Natural killer cell (primary cell): ENCODE measurements around the gene AKAP13. TPM values are rescaled to one million over a fixed set of nuclear protein-coding genes. Genes with fewer than 3 reads are reported as not detected.
A peak's percentile ranks its signal among the peaks of the same experiment; 100 is the strongest.

Experiments used
- ATAC-seq, 3 donors: fragments of 150-1000 bp in 2 of 3; fragments of 200-7000 bp in 1 of 3; cut with Tn5 transposase; 1 replicate in 1 of 3; 2 replicates in 2 of 3; pipeline ENCODE4 v1.10.0; 2021; ENCODE audit warnings: mild to moderate bottlenecking in 2 of 3, moderate library complexity in 2 of 3
- DNase-seq, 2 donors: peaks; one replicate each; pipeline versions ENCODE4 v3.0.0 to v3.0.0-alpha.2; 2013 to 2021; ENCODE audit warnings: mixed read lengths in 1 of 2
- H3K27ac ChIP-seq: one replicate; pipeline ENCODE4 v1.5.1; 2013; ENCODE audit warnings: mild to moderate bottlenecking, low read length
- H3K27me3 ChIP-seq: one replicate; pipeline ENCODE4 v1.6.1; 2013; ENCODE audit warnings: low read length; ENCODE audit not compliant: control insufficient read depth, insufficient read depth
- H3K36me3 ChIP-seq: one replicate; pipeline ENCODE4 v1.6.1; 2013; ENCODE audit warnings: low read length; ENCODE audit not compliant: control insufficient read depth, insufficient read depth
- H3K4me1 ChIP-seq: one replicate; pipeline ENCODE4 v1.6.1; 2013; ENCODE audit warnings: low read length; ENCODE audit not compliant: control insufficient read depth, insufficient read depth
- H3K4me3 ChIP-seq: one replicate; pipeline ENCODE4 v1.5.1; 2013; ENCODE audit warnings: low read length
- H3K9me3 ChIP-seq: one replicate; pipeline ENCODE4 v1.6.1; 2013; ENCODE audit warnings: low read length; ENCODE audit not compliant: control insufficient read depth, insufficient read depth
- H3K27ac Mint-ChIP-seq, 2 donors: one replicate each; pipeline ENCODE4 v1.8.0; 2022; ENCODE audit warnings: mild to moderate bottlenecking in 2 of 2, mixed read lengths in 2 of 2, moderate library complexity in 1 of 2
- H3K27me3 Mint-ChIP-seq, 2 donors: one replicate each; pipeline ENCODE4 v1.8.0; 2022; ENCODE audit warnings: low read depth in 2 of 2, mixed read lengths in 2 of 2
- H3K36me3 Mint-ChIP-seq: one replicate; pipeline ENCODE4 v1.8.0; 2022; ENCODE audit warnings: mixed read lengths
- H3K4me1 Mint-ChIP-seq, 2 donors: one replicate each; pipeline ENCODE4 v1.8.0; 2022; ENCODE audit warnings: mixed read lengths in 2 of 2
- H3K4me3 Mint-ChIP-seq: one replicate; pipeline ENCODE4 v1.8.0; 2022; ENCODE audit warnings: mild to moderate bottlenecking, moderate library complexity, mixed read lengths
- H3K9me3 Mint-ChIP-seq, 2 donors: one replicate each; pipeline ENCODE4 v1.8.0; 2022; ENCODE audit warnings: mixed read lengths in 2 of 2
- whole genome bisulfite sequencing: methylation state at CpG from one replicate; pipeline ENCODE4 v1.1.7; 2013; ENCODE audit warnings: missing lambda C conversion rate; ENCODE audit not compliant: insufficient coverage; 5-methylcytosine and 5-hydroxymethylcytosine counted together
- intact Hi-C: fragments of 100-400 bp; cut with micrococcal nuclease; formaldehyde crosslinking; loops from one replicate; pipeline ENCODE4 v1.14.2; 2022
- total RNA-seq, 4 donors: library from RNA; stranded (reverse); fragments of 120-200 nt in 1 of 4; gene quantifications; one replicate each; pipeline versions ENCODE4 v1.2.3 to v1.2.4, GENCODE V29; 2013 to 2022
- TF ChIP-seq, protein P1 (sequence below): fragments of 200-600 bp; IDR thresholded peaks from one replicate; pipeline ENCODE4 v1.8.0; 2022; ENCODE audit warnings: antibody characterized with exemption

AKAP13 gene
- total RNA-seq, 3 donors from 2014 or later (not counting 1 experiment from before 2014, with no cell fraction given), result 573 to 661 (median 647) TPM

DNA sequence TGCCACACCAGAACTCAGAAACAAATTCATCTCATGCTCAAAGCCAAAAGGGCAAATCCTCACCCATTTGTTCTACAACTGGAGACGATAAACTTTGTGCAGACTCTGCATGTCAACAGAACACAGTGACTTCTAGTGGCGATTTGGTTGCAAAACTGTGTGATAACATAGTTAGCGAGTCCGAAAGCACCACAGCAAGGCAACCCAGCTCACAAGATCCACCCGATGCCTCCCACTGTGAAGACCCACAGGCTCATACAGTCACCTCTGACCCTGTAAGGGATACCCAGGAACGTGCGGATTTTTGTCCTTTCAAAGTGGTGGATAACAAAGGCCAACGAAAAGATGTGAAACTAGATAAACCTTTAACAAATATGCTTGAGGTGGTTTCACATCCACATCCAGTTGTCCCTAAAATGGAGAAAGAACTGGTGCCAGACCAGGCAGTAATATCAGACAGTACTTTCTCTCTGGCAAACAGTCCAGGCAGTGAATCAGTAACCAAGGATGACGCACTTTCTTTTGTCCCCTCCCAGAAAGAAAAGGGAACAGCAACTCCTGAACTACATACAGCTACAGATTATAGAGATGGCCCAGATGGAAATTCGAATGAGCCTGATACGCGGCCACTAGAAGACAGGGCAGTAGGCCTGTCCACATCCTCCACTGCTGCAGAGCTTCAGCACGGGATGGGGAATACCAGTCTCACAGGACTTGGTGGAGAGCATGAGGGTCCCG is 199.7 kb downstream of the AKAP13 start:
- H3K27ac ChIP-seq, result peak overlapping the region; percentile 96
- H3K9me3 Mint-ChIP-seq, result no peaks in the 10 kb centered on the region
- H3K4me1 Mint-ChIP-seq, result peaks cover 54 to 55% of the 10 kb centered on the region in 2 donors
- DNase-seq (peak in 1 of 2 donors; percentile 15), ATAC-seq (no peak)
- H3K4me1 ChIP-seq, result peaks cover 38% of the 10 kb centered on the region
- no peaks in the 10 kb centered on the region for H3K9me3 ChIP-seq
- TF ChIP-seq, protein P1, sequence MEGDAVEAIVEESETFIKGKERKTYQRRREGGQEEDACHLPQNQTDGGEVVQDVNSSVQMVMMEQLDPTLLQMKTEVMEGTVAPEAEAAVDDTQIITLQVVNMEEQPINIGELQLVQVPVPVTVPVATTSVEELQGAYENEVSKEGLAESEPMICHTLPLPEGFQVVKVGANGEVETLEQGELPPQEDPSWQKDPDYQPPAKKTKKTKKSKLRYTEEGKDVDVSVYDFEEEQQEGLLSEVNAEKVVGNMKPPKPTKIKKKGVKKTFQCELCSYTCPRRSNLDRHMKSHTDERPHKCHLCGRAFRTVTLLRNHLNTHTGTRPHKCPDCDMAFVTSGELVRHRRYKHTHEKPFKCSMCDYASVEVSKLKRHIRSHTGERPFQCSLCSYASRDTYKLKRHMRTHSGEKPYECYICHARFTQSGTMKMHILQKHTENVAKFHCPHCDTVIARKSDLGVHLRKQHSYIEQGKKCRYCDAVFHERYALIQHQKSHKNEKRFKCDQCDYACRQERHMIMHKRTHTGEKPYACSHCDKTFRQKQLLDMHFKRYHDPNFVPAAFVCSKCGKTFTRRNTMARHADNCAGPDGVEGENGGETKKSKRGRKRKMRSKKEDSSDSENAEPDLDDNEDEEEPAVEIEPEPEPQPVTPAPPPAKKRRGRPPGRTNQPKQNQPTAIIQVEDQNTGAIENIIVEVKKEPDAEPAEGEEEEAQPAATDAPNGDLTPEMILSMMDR, result no peak
- peaks cover 20% of the 10 kb centered on the region for H3K36me3 ChIP-seq
- no peak overlapping the region for H3K4me3 ChIP-seq
- peak overlapping the region; percentile 95 for H3K4me3 Mint-ChIP-seq
- H3K27me3 Mint-ChIP-seq, result no peaks in the 10 kb centered on the region
- no peaks in the 10 kb centered on the region for H3K36me3 Mint-ChIP-seq
- intact Hi-C loops, result loop anchor here (5.0 kb wide), 3 partner anchors 38 to 198 kb away; partner anchors contain the start of gene AKAP13
- no peaks in the 10 kb centered on the region for H3K27me3 ChIP-seq
- peak overlapping the region; percentile 95 to 98 for H3K27ac Mint-ChIP-seq
- WGBS, result 78% methylated on average over 12 of the region's 14 CpGs

DNA sequence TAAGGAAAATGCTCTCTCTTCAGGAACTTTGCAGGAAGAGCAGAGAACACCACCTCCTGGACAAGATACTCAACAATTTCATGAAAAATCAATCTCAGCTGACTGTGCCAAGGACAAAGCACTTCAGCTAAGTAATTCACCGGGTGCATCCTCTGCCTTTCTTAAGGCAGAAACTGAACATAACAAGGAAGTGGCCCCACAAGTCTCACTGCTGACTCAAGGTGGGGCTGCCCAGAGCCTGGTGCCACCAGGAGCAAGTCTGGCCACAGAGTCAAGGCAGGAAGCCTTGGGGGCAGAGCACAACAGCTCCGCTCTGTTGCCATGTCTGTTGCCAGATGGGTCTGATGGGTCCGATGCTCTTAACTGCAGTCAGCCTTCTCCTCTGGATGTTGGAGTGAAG is 200.5 kb downstream of the AKAP13 start:
- 5% methylated on average over 3 of the region's 3 CpGs for WGBS
- H3K36me3 ChIP-seq, result peaks cover 23% of the 10 kb centered on the region
- H3K27ac Mint-ChIP-seq, result peak overlapping the region; percentile 95 to 98
- peak; percentile 54 to 72 (median 67) for ATAC-seq
- intact Hi-C loops, result loop anchor here (5.0 kb wide), 3 partner anchors 39 to 199 kb away; partner anchors contain the start of gene AKAP13
- H3K36me3 Mint-ChIP-seq, result no peaks in the 10 kb centered on the region
- H3K4me3 ChIP-seq, result peak overlapping the region; percentile 47
- H3K9me3 ChIP-seq, result no peaks in the 10 kb centered on the region
- peak overlapping the region; percentile 95 for H3K4me3 Mint-ChIP-seq
- peak overlapping the region; percentile 96 for H3K27ac ChIP-seq
- H3K27me3 Mint-ChIP-seq, result no peaks in the 10 kb centered on the region
- no peaks in the 10 kb centered on the region for H3K27me3 ChIP-seq
- TF ChIP-seq, protein P1, result no peak
- no peaks in the 10 kb centered on the region for H3K9me3 Mint-ChIP-seq
- peak; percentile 63 to 76 for DNase-seq
- peaks cover 60 to 62% of the 10 kb centered on the region in 2 donors for H3K4me1 Mint-ChIP-seq
- H3K4me1 ChIP-seq, result peaks cover 43% of the 10 kb centered on the region

DNA sequence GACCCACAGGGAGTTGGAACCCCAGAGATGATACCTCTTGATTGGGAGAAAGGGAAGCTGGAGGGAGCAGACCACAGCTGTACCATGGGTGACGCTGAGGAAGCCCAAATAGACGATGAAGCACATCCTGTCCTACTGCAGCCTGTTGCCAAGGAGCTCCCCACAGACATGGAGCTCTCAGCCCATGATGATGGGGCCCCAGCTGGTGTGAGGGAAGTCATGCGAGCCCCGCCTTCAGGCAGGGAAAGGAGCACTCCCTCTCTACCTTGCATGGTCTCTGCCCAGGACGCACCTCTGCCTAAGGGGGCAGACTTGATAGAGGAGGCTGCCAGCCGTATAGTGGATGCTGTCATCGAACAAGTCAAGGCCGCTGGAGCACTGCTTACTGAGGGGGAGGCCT is 201.1 kb downstream of the AKAP13 start:
- peak; percentile 39 to 77 for DNase-seq
- Mint-ChIP-seq H3K27me3 (no peaks in the 10 kb centered on the region), H3K4me3 (peak overlapping the region; percentile 95), H3K36me3 (no peaks in the 10 kb centered on the region), H3K4me1 (peaks cover 64 to 66% of the 10 kb centered on the region in 2 donors), H3K27ac (peak overlapping the region; percentile 95 to 98), H3K9me3 (no peaks in the 10 kb centered on the region)
- H3K9me3 ChIP-seq, result no peaks in the 10 kb centered on the region
- H3K4me3 ChIP-seq, result peak overlapping the region; percentile 47
- WGBS, result 59% methylated on average over 8 of the region's 8 CpGs
- intact Hi-C loops, result loop anchor here (5.0 kb wide), 3 partner anchors 39 to 199 kb away; partner anchors contain the start of gene AKAP13
- TF ChIP-seq, protein P1, result no peak
- no peaks in the 10 kb centered on the region for H3K27me3 ChIP-seq
- H3K4me1 ChIP-seq, result peaks cover 43% of the 10 kb centered on the region
- H3K36me3 ChIP-seq, result peaks cover 19% of the 10 kb centered on the region
- ATAC-seq, result peak; percentile 9 to 59 (median 20)
- peak overlapping the region; percentile 96 for H3K27ac ChIP-seq
